GM18519 (cell line): ENCODE data around the gene SEMA6D.

Experiments
- ATAC-seq: cut with Tn5 transposase; IDR thresholded peaks from one replicate; pipeline ENCODE4 v1.9.1; 2021; ENCODE audit warnings: mild to moderate bottlenecking, moderate library complexity; ENCODE audit not compliant: unreplicated experiment, low FRiP score

Gene SEMA6D, protein sequence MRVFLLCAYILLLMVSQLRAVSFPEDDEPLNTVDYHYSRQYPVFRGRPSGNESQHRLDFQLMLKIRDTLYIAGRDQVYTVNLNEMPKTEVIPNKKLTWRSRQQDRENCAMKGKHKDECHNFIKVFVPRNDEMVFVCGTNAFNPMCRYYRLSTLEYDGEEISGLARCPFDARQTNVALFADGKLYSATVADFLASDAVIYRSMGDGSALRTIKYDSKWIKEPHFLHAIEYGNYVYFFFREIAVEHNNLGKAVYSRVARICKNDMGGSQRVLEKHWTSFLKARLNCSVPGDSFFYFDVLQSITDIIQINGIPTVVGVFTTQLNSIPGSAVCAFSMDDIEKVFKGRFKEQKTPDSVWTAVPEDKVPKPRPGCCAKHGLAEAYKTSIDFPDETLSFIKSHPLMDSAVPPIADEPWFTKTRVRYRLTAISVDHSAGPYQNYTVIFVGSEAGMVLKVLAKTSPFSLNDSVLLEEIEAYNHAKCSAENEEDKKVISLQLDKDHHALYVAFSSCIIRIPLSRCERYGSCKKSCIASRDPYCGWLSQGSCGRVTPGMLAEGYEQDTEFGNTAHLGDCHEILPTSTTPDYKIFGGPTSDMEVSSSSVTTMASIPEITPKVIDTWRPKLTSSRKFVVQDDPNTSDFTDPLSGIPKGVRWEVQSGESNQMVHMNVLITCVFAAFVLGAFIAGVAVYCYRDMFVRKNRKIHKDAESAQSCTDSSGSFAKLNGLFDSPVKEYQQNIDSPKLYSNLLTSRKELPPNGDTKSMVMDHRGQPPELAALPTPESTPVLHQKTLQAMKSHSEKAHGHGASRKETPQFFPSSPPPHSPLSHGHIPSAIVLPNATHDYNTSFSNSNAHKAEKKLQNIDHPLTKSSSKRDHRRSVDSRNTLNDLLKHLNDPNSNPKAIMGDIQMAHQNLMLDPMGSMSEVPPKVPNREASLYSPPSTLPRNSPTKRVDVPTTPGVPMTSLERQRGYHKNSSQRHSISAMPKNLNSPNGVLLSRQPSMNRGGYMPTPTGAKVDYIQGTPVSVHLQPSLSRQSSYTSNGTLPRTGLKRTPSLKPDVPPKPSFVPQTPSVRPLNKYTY

DNA sequence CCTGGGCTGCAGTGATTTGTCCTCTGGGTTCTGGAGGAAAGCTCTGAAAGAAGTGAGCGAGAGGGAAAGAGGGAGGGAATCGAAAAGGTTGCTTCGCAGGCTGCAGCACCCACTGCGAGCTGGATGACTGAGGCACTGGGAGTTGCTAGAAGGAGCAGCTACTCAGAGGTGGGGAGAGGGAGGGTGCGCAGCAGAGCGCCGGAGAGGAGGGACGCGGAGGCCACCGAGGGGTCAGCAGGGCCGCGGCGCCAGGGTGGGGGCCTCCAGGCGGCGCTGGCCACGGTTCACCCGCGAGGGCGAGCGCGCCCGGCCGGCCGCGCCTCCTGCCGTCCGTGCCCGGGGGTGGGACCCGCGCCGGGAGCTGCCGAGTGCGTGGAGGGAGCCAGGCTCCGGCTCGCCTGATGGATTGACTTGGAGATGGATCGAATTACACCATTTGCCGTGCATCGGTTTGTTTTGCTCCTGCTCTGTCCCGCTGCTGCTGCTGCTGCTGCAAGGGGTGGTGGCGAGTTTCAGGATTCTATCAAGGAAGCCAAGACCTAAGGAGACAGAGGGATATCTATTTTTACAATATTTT lies at the start of gene SEMA6D:
TSS of gene SEMA6D (plus strand) at position 470 of the 577 bp plus-strand sequence. CDS start 42,294 bp downstream, outside the sequence.
- no peak for ATAC-seq

GRCh38 chr15:47669221-47669620 lies 48.1 kb upstream of the SEMA6D start:
- no peak for ATAC-seq

DNA sequence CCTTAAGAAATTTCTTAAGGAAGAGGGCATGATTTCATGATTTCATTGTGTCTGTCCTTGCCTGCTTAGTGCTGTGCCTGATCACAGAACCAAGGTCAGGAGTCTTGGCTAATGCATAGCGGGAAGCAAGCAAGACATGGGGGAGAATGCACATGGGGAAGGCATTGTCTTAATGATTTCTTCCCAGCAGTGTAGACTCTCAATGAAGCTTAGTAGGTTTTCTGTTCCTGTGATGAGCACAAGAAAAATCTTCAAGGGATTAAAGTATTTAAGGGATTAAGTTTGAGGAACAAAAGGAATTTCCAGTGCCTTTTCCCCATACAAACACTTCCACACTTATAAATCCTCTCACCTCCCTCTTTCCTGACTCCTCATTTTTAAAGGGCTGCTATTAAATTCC lies 46.9 kb upstream of the SEMA6D start:
- ATAC-seq, result no peak

DNA sequence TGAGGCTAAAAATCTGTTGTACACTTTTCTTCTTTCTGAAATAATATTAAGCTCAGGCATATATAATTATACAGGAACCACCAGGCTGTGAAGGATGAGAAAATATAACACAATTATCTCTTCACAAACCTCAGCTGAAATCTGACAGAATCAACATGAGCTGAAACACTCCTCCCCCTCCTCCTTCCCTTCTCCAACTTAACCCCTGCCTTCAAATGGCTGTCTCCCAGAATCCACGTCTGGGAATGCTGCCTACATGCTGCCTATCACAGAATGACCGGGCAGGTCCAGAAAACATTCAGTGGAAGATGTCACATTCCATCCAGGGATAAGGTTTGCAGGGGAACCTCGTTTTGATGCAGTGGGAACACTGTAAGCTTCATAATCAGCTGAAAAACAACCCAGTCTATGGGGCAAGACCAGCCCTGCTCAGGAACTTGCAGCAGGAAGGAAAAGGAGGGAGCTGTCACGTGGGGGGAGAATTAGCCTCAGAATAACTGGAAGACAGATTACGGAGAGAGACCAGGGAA lies 44.0 kb upstream of the SEMA6D start:
- no peak for ATAC-seq

DNA sequence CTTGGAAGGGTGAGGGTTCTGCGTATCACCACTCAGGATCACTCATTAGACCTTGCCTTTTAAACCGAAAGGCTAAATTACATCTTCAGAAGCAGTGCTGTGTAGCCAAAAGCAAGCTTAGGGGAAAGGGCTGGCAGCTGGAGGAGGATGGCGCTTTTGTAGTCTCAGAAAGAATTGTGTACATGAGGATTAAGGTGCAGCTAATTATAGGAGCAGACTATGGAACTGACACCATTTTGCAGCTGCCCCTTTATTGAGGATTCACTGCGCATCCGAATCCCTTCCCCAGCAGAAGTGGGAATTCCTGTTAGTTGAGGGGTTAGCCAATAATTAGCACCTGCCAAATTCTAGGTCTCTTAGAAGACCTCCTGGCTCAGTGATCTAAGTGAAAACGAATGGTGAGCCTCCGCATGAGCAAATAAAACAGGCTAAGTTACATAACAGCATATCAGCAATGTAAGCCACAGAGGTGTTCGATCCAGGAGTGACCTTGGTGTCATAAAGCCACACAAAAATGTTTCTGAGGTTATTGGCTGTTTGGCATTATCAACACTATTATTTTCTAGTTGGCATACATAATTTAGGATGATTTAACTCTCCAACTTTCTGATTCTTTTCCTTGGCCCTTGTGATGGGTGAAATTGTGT lies 42.6 kb upstream of the SEMA6D start:
- no peak for ATAC-seq

DNA sequence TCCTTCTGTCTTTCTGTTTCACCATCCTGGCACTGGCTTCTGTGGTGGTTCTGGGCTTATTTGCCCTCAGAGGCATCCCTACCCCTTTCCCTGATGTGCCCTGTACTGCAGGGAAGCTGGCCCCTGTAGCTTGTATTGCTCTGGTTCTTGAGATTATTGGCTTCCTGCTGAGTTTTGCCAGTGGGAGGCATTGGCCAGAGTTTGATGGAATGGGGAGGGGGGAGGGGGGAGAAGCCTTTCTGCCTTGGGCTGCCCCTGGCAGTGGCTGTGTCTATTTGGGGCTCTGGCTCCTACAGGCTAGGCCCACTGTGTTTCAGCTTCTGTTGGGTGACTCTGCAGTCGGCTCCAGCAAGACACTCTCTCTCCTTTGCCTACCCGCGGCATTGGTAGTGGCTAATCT lies 41.6 kb upstream of the SEMA6D start:
- no peak for ATAC-seq

GRCh38 chr15:47678040-47678439 lies 39.3 kb upstream of the SEMA6D start:
- no peak for ATAC-seq

- no peak for ATAC-seq
These were observed 34.6 kb upstream of the SEMA6D start for GRCh38 chr15:47682661-47683060.

GRCh38 chr15:47685141-47685870 lies 32.0 kb upstream of the SEMA6D start:
- ATAC-seq, result no peak

GRCh38 chr15:47688573-47689086 lies 28.7 kb upstream of the SEMA6D start:
- ATAC-seq, result no peak

DNA sequence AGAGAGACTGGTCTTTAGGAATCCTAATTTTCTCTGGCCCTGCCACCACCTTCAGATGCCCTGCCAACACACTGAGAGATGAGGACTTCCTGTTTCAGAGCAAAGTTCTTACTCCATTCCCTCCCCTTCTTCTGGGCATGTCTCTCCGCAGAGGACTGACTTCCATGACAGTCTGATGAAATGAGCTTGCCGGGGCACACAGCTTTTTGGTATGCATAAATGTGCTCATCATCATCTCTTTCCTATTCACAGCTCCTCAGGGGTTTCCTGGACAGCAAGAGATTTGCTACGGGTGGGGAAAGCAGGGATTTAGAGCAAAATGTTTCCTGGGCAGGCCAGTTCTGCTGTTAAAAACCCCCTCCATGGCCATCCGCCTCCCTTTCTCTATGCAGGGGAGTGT lies 27.6 kb upstream of the SEMA6D start:
- no peak for ATAC-seq

DNA sequence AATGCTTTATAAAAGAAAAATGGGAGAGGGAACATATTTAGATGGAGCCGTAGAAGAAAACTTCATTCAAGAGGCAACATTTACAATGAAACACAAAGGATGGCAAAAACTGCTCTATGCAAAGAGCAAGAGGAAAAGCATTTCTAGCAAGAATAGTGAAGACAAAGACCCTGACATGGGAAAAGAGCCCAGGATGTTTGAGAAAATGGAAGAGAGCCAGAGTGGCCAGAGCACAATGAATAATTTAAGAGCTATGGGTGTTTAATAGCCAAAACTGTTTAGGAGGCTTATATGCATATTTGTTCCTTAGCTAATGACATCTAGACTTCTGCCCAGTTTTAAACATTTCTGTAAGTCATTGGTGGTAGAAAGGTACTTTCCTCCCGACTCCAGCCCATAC lies 25.4 kb upstream of the SEMA6D start:
- no peak for ATAC-seq

DNA sequence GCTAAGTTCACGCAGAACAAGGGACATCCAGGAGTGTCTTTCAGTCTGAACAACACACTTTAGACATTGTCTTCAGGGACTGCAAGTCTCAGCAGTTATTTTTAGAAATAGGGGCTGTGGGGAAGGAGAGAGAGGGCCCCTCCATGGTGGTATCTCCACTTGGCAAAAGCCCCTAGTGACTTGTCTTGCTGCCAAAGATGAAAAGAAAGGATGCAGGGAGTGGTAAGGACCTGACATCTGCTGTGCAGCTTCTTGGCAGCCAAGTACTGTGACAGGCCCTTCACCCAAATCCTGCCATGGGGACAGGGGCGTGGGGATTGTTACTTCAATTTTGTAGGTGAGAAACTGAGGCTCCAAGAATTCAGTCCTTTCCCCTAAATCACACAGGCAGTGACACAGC lies 21.0 kb upstream of the SEMA6D start:
- no peak for ATAC-seq

DNA sequence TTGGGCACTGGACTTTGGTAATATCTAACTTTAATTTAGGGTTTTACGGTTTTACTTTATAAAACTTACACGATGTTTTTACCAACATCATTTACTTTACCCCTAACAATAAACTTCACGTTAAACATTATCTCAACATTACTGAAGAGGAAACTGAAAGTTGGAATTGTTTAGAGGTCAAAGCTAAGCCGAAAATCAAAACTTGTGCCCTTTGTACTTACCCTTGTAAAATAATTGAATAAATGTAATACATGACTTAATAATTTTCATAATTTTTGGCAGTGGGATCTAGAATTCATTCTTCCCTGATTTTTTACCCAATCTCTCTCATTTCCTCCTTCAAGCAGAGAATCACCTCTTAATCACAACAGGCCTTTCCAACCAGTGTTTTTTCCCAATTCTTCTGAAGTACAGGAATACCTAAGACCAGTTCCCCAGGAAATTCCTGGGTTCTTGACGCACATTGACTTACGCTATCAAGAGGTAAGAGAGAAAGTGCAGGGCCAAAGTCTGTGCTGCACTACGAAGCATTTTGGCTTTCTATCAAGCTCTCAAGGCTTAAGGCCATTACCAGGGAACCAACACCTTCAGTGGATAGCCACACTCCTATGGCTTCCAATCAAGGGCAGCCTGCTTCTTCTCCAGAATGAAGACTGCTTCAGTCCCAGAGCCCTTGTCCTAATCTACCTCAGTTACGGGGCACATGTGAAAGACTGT lies 11.9 kb upstream of the SEMA6D start:
- ATAC-seq, result no peak

- ATAC-seq, result no peak
These were observed 9.9 kb upstream of the SEMA6D start for GRCh38 chr15:47707391-47707790.

- ATAC-seq, result no peak
These were observed 8.9 kb upstream of the SEMA6D start for GRCh38 chr15:47708161-47708980.

GRCh38 chr15:47711655-47712054 lies 5.7 kb upstream of the SEMA6D start:
- ATAC-seq, result no peak

DNA sequence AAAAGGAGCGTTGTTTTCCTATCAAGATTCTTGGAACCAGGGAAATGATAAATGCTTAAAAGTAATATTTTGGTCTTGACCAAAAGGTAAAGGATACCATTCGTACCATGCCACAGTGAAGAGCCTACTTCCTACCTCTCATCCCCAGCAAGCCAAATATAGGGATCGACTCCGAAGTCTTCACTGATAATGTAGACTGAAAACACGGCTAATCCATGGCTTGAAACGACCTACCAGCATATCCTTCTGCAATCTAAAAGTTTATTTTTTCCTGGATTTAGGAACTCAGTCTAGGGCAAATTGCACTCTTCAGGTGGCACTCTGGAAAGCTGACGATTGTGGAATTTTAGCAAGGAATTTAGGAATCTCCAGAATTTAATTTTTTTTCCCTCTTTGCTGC lies 1.9 kb upstream of the SEMA6D start:
- ATAC-seq, result no peak
